H1 (cell line): ENCODE data around the gene LRP11. TPM values are rescaled to one million over a fixed set of nuclear protein-coding genes. Genes with fewer than 3 reads are reported as not detected.

ENCODE experiments used
- CTCF ChIA-PET: fragments of 300-600 bp; sonication (Branson Sonifier 250); formaldehyde crosslinking; loops from one replicate; lab custom pipeline; 2021; ENCODE audit not compliant: partially characterized antibody; lab: Charles Lee
- POLR2A ChIA-PET: fragments of 300-600 bp; sonication (Branson Sonifier 250); formaldehyde crosslinking; loops from one replicate; lab custom pipeline; 2021; ENCODE audit warnings: inconsistent platforms; ENCODE audit not compliant: partially characterized antibody; lab: Charles Lee
- DNase-seq, 2 experiments: peaks; one replicate each; pipeline versions ENCODE4 v3.0.0 to v3.0.0-alpha.2; 2010 to 2022; ENCODE audit warnings: low spot score in 2 of 2, low read depth in 1 of 2, mixed read lengths in 1 of 2
- FAIRE-seq: peaks from 2 replicates; lab custom pipeline; 2011; peaks lifted over from hg19 to GRCh38; lab: Jason Lieb, UNC
- H2AFZ ChIP-seq: 2 replicates; pipeline ENCODE4 v1.8.1; 2012; ENCODE audit warnings: low read length, inconsistent platforms
- H2AK5ac ChIP-seq: 2 replicates; pipeline ENCODE4 v1.6.1; 2013; ENCODE audit warnings: low read depth, low read length
- H2BK120ac ChIP-seq: replicated peaks from 2 replicates; pipeline ENCODE3; 2013; ENCODE audit warnings: low read depth, low read length, inconsistent platforms
- H2BK12ac ChIP-seq: 2 replicates; pipeline ENCODE4 v1.6.1; 2013; ENCODE audit warnings: low read depth, low read length
- H2BK15ac ChIP-seq: 2 replicates; pipeline ENCODE4 v1.6.1; 2013; ENCODE audit warnings: low read length
- H2BK20ac ChIP-seq: 2 replicates; pipeline ENCODE4 v1.6.1; 2013; ENCODE audit warnings: low read length
- H2BK5ac ChIP-seq: 2 replicates; pipeline ENCODE4 v1.6.1; 2013; ENCODE audit warnings: low read depth, low read length
- H3K14ac ChIP-seq: 2 replicates; pipeline ENCODE4 v1.6.1; 2013; ENCODE audit warnings: inconsistent platforms; ENCODE audit not compliant: insufficient read length
- H3K18ac ChIP-seq: 2 replicates; pipeline ENCODE4 v1.6.1; 2013; ENCODE audit warnings: low read length; ENCODE audit errors: extremely low read depth
- H3K23ac ChIP-seq: 2 replicates; pipeline ENCODE4 v1.6.1; 2013; ENCODE audit warnings: inconsistent platforms; ENCODE audit not compliant: insufficient read length
- H3K23me2 ChIP-seq: 2 replicates; pipeline ENCODE4 v1.6.1; 2013; ENCODE audit warnings: low read depth, low read length
- H3K27ac ChIP-seq: 2 replicates; pipeline ENCODE4 v1.6.1; 2011; ENCODE audit warnings: low read depth, low read length, inconsistent platforms
- H3K27me3 ChIP-seq, 4 experiments: replicated peaks in 1 of 4; 1 replicate in 1 of 4; 2 replicates in 3 of 4; pipeline versions ENCODE4 v1.6.1 to v1.8.1; 2011 to 2013; ENCODE audit warnings: low read length in 3 of 4, mild to moderate bottlenecking in 3 of 4, inconsistent platforms in 2 of 4, mixed read lengths in 2 of 4, moderate library complexity in 1 of 4; ENCODE audit not compliant: control insufficient read depth in 3 of 4, insufficient read depth in 3 of 4; ENCODE audit errors: extremely low read depth in 1 of 4
- H3K36me3 ChIP-seq, 4 experiments: 2 replicates each; pipeline versions ENCODE4 v1.6.1 to v1.8.1; 2011 to 2013; ENCODE audit warnings: mild to moderate bottlenecking in 4 of 4, low read length in 3 of 4, moderate library complexity in 2 of 4, control low read depth in 1 of 4, inconsistent platforms in 1 of 4; ENCODE audit not compliant: insufficient read depth in 4 of 4, control insufficient read depth in 2 of 4
- H3K4ac ChIP-seq: replicated peaks from 2 replicates; pipeline ENCODE3; 2013; ENCODE audit warnings: low read length, low read depth, mixed read lengths, inconsistent platforms; ENCODE audit not compliant: insufficient read length
- H3K4me1 ChIP-seq, 4 experiments: replicated peaks in 1 of 4; 1 replicate in 1 of 4; 2 replicates in 3 of 4; pipeline versions ENCODE4 v1.6.1 to v1.8.1; 2011 to 2013; ENCODE audit warnings: low read length in 3 of 4, inconsistent platforms in 2 of 4, mixed read lengths in 1 of 4; ENCODE audit not compliant: insufficient read depth in 4 of 4, control insufficient read depth in 3 of 4
- H3K4me2 ChIP-seq, 2 experiments: 2 replicates each; pipeline versions ENCODE4 v1.6.1 to v1.8.1; 2011 to 2013; ENCODE audit warnings: low read depth in 2 of 2, low read length in 2 of 2, control low read depth in 1 of 2, inconsistent platforms in 1 of 2, mild to moderate bottlenecking in 1 of 2; ENCODE audit not compliant: insufficient read depth in 1 of 2
- H3K4me3 ChIP-seq, 4 experiments: fragments of 200-600, 300-600 bp in 1 of 4; sonication (generic), shearing (Covaris generic), sonication (Bioruptor Twin) in 1 of 4; 2 replicates each; pipeline versions ENCODE4 v1.5.1 to v1.8.1; 2011 to 2016; ENCODE audit warnings: low read length in 4 of 4, low read depth in 3 of 4, control low read depth in 2 of 4, inconsistent platforms in 2 of 4, mild to moderate bottlenecking in 2 of 4, mixed read lengths in 1 of 4, moderate library complexity in 1 of 4; ENCODE audit not compliant: insufficient read depth in 2 of 4; ENCODE audit errors: extremely low read depth in 1 of 4
- H3K56ac ChIP-seq: replicated peaks from 2 replicates; pipeline ENCODE3; 2013; ENCODE audit warnings: low read depth, mild to moderate bottlenecking, mixed read lengths, low read length, inconsistent platforms; ENCODE audit not compliant: insufficient read length
- H3K79me1 ChIP-seq: 2 replicates; pipeline ENCODE4 v1.6.1; 2013; ENCODE audit warnings: low read depth, low read length, control low read depth
- H3K79me2 ChIP-seq, 2 experiments: 2 replicates each; pipeline versions ENCODE4 v1.6.1 to v1.8.1; 2012 to 2013; ENCODE audit warnings: low read length in 2 of 2, mild to moderate bottlenecking in 2 of 2, inconsistent platforms in 1 of 2; ENCODE audit not compliant: insufficient read depth in 2 of 2, control insufficient read depth in 1 of 2
- H3K9ac ChIP-seq, 4 experiments: replicated peaks in 1 of 4; 1 replicate in 1 of 4; 2 replicates in 3 of 4; pipeline versions ENCODE4 v1.6.1 to v1.8.1; 2011 to 2013; ENCODE audit warnings: low read depth in 3 of 4, low read length in 3 of 4, control low read depth in 2 of 4, mild to moderate bottlenecking in 2 of 4, moderate library complexity in 2 of 4, inconsistent platforms in 1 of 4; ENCODE audit errors: extremely low read depth in 1 of 4
- H3K9me3 ChIP-seq, 2 experiments: 2 replicates each; pipeline versions ENCODE4 v1.6.1 to v1.8.1; 2012 to 2013; ENCODE audit warnings: mild to moderate bottlenecking in 2 of 2, moderate library complexity in 2 of 2, control low read depth in 1 of 2, inconsistent platforms in 1 of 2, low read depth in 1 of 2, low read length in 1 of 2, mixed read lengths in 1 of 2; ENCODE audit not compliant: insufficient read depth in 2 of 2
- H4K20me1 ChIP-seq, 2 experiments: replicated peaks in 1 of 2; 2 replicates each; pipeline versions ENCODE3 to v1.8.1; 2011 to 2013; ENCODE audit warnings: inconsistent platforms in 2 of 2, low read length in 2 of 2, mild to moderate bottlenecking in 1 of 2; ENCODE audit not compliant: insufficient read depth in 2 of 2, control insufficient read depth in 1 of 2
- H4K5ac ChIP-seq: 2 replicates; pipeline ENCODE4 v1.6.1; 2013; ENCODE audit warnings: low read length, low read depth, mixed read lengths, inconsistent platforms; ENCODE audit not compliant: insufficient read length
- H4K8ac ChIP-seq: 2 replicates; pipeline ENCODE4 v1.8.0; 2013; ENCODE audit warnings: mild to moderate bottlenecking, moderate library complexity, low read length, inconsistent platforms; ENCODE audit not compliant: insufficient read depth; ENCODE audit errors: extremely low read depth
- H4K91ac ChIP-seq: replicated peaks from 2 replicates; pipeline ENCODE3; 2013; ENCODE audit warnings: low read length, mixed read lengths, inconsistent platforms; ENCODE audit not compliant: insufficient read length
- CHD1 ChIP-seq: IDR thresholded peaks from 2 replicates; pipeline ENCODE4 v1.6.1; 2012; ENCODE audit warnings: low read depth, low read length, improper control_type of control experiment
- GABPA ChIP-seq: IDR thresholded peaks from 2 replicates; pipeline ENCODE4 v1.6.1; 2011; ENCODE audit warnings: mild to moderate bottlenecking, low read length, moderate library complexity, borderline replicate concordance; ENCODE audit not compliant: insufficient read depth
- KDM4A ChIP-seq: IDR thresholded peaks from one replicate; pipeline ENCODE4 v1.7.1; 2012; ENCODE audit warnings: low read depth, mild to moderate bottlenecking, moderate library complexity, low read length, inconsistent platforms; ENCODE audit not compliant: severe bottlenecking
- KDM5A ChIP-seq: fragments of 200-600 bp; IDR thresholded peaks from 2 replicates; pipeline ENCODE4 v1.7.1; 2012; ENCODE audit warnings: mild to moderate bottlenecking, low read length, inconsistent platforms, mixed read lengths
- RFX5 ChIP-seq: IDR thresholded peaks from 2 replicates; pipeline ENCODE4 v1.6.1; 2011; ENCODE audit warnings: low read depth, low read length, improper control_type of control experiment, borderline replicate concordance
- SIX5 ChIP-seq: IDR thresholded peaks from 2 replicates; pipeline ENCODE4 v1.6.1; 2011; ENCODE audit warnings: mild to moderate bottlenecking, low read depth, low read length
- WGBS, 2 experiments: shearing (Covaris generic) in 1 of 2; methylation state at CpG; one replicate each; pipeline versions ENCODE4 v1.1.6 to v1.1.7; 2013 to 2015; ENCODE audit warnings: low lambda C conversion rate in 2 of 2, mixed read lengths in 2 of 2, inconsistent platforms in 1 of 2, low coverage in 1 of 2, missing lambda C conversion rate in 1 of 2; ENCODE audit not compliant: insufficient replicate concordance in 2 of 2, insufficient coverage in 1 of 2, insufficient read length in 1 of 2; ENCODE audit errors: extremely low coverage in 1 of 2, missing lambda C conversion rate in 1 of 2; 5-methylcytosine and 5-hydroxymethylcytosine counted together
- polyA plus RNA-seq, 7 experiments: library from polyadenylated mRNA; depleted of rRNA in 3 of 7; stranded (reverse) in 5 of 7; unstranded in 2 of 7; fragments of >200 nt in 5 of 7; fragments of 200-250 nt in 2 of 7; gene quantifications; 1 replicate in 5 of 7; 2 replicates in 1 of 7; 4 replicates in 1 of 7; pipeline versions ENCODE4 v1.2.1 to v1.2.3, GENCODE V29; 2011 to 2013; ENCODE audit warnings: missing spikeins in 2 of 7, mixed read lengths in 2 of 7
- total RNA-seq: library from RNA; stranded (reverse); fragmentation: NEBNext Ultra II Directional; extraction: Animal tissue kit (Norgen Biotek cat#: 25700); gene quantifications from 2 replicates; pipeline ENCODE4 v1.2.1, GENCODE V29; 2021
- TF ChIP-seq, protein P1 (sequence below): IDR thresholded peaks from 2 replicates; pipeline ENCODE4 v1.6.1; 2012; ENCODE audit warnings: inconsistent platforms

LRP11 gene
- total and polyA plus RNA-seq, 2 of the 8 experiments (the other 6 are each of a cell fraction or from before 2014, with no cell fraction given) = 11.0 to 20.0 TPM

GRCh38 chr6:149876241-149876933 lies 12.2 kb upstream of the LRP11 start:
- H3K27me3 ChIP-seq = peaks cover 0 to 2% (median 0%) of the 10 kb centered on the region in 4 experiments; a peak in 3 of 7 replicates
- POLR2A ChIA-PET = no interaction called here
- no peaks in the 10 kb centered on the region for H4K20me1 ChIP-seq
- H2BK12ac ChIP-seq = no peak overlapping the region
- FAIRE-seq (peak; percentile 32), DNase-seq (no peak)
- no peak overlapping the region for H4K8ac ChIP-seq
- H3K9ac ChIP-seq = no peak overlapping the region
- CTCF ChIA-PET = no interaction called here
- H2BK5ac ChIP-seq = no peak overlapping the region
- H3K18ac ChIP-seq = no peak overlapping the region
- 86% methylated on average over 3 of the region's 3 CpGs; no CpG with 5 or more reads in 1 of the 2 experiments for WGBS, 2 experiments
- no peak overlapping the region for H3K4ac ChIP-seq
- no peak overlapping the region for H2BK15ac ChIP-seq
- no peaks in the 10 kb centered on the region for H3K4me1 ChIP-seq
- no peak overlapping the region for H3K14ac ChIP-seq
- no peak overlapping the region for H2AFZ ChIP-seq
- no peak overlapping the region for H4K5ac ChIP-seq
- no peak overlapping the region for H4K91ac ChIP-seq
- H3K4me2 ChIP-seq = no peak overlapping the region
- no peaks in the 10 kb centered on the region for H3K23me2 ChIP-seq
- H3K79me1 ChIP-seq = no peaks in the 10 kb centered on the region
- no peaks in the 10 kb centered on the region for H3K79me2 ChIP-seq
- no peak overlapping the region for H2BK120ac ChIP-seq
- no peak overlapping the region for H3K27ac ChIP-seq
- no peak overlapping the region for H3K4me3 ChIP-seq
- TF ChIP-seq KDM4A (no peak), CHD1 (no peak), RFX5 (no peak), SIX5 (no peak), GABPA (no peak), KDM5A (no peak)
- TF ChIP-seq, protein P1, sequence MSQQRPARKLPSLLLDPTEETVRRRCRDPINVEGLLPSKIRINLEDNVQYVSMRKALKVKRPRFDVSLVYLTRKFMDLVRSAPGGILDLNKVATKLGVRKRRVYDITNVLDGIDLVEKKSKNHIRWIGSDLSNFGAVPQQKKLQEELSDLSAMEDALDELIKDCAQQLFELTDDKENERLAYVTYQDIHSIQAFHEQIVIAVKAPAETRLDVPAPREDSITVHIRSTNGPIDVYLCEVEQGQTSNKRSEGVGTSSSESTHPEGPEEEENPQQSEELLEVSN = no peak
- no peak overlapping the region for H3K23ac ChIP-seq
- no peak overlapping the region for H2AK5ac ChIP-seq
- H2BK20ac ChIP-seq = no peak overlapping the region
- no peaks in the 10 kb centered on the region for H3K36me3 ChIP-seq
- no peaks in the 10 kb centered on the region for H3K9me3 ChIP-seq
- H3K56ac ChIP-seq = no peak overlapping the region
